22Rv1 (cell line): Measurements from ENCODE around the gene MTMR11.

Experiments used
- H3K27ac ChIP-seq: fragments of 450-650 bp; 2 replicates; pipeline ENCODE4 v1.5.1; 2017
- CTCF ChIP-seq: fragments of 450-650 bp; IDR thresholded peaks from 2 replicates; pipeline ENCODE4 v1.5.1; 2017; ENCODE audit warnings: mild to moderate bottlenecking
- ZFX ChIP-seq: fragments of 450-650 bp; IDR thresholded peaks from 2 replicates; pipeline ENCODE4 v1.6.1; 2017; ENCODE audit warnings: antibody characterized with exemption, borderline replicate concordance

MTMR11 gene

GRCh38 chr1:149888999-149889289 is 47.7 kb downstream of the MTMR11 start:
- TF ChIP-seq ZFX: no peak
- TF ChIP-seq CTCF: no peak
- peak overlapping the region; percentile 100 for H3K27ac ChIP-seq

GRCh38 chr1:149888247-149888998 is 48.3 kb downstream of the MTMR11 start:
- peak overlapping the region; percentile 100 for H3K27ac ChIP-seq
- TF ChIP-seq CTCF (peak; percentile 92), ZFX (no peak)

GRCh38 chr1:149887456-149888246 is 49.0 kb downstream of the MTMR11 start:
- H3K27ac ChIP-seq: peak overlapping the region; percentile 100
- TF ChIP-seq CTCF: no peak
- no peak for TF ChIP-seq ZFX

- H3K27ac ChIP-seq: peak overlapping the region; percentile 100
Measured at GRCh38 chr1:149887196-149887455, 49.6 kb downstream of the MTMR11 start.

GRCh38 chr1:149886396-149887195 is 50.1 kb downstream of the MTMR11 start:
- TF ChIP-seq CTCF (no peak), ZFX (no peak)
- peak overlapping the region; percentile 100 for H3K27ac ChIP-seq

GRCh38 chr1:149886121-149886395 is 50.6 kb downstream of the MTMR11 start:
- H3K27ac ChIP-seq: peak overlapping the region; percentile 100

- H3K27ac ChIP-seq: peak overlapping the region; percentile 100
- TF ChIP-seq CTCF (peak; percentile 12; the same call in 1 of the 2 replicates), ZFX (no peak)
Measured at GRCh38 chr1:149885339-149886120, 51.1 kb downstream of the MTMR11 start.
